Tibial artery (tissue), 4 donors: ENCODE measurements around the gene GAMT.

Experiments
- DNase-seq, 2 donors: peaks; one replicate each; pipeline ENCODE4 v3.0.0-alpha.2; 2019
- H3K27ac ChIP-seq, 2 donors: fragments of 200-600 bp; sonication (generic) in 1 of 2; 1 replicate in 1 of 2; 2 replicates in 1 of 2; pipeline ENCODE4 v1.5.1; 2018 to 2019; ENCODE audit warnings: mild to moderate bottlenecking in 1 of 2
- H3K27me3 ChIP-seq, 2 donors: fragments of 200-600 bp; sonication (generic) in 1 of 2; one replicate each; pipeline versions ENCODE4 v1.5.1 to v1.6.0; 2016 to 2019
- H3K36me3 ChIP-seq, 3 donors: fragments of 200-600 bp; sonication (generic) in 2 of 3; one replicate each; pipeline ENCODE4 v1.5.1; 2016 to 2019; ENCODE audit warnings: mild to moderate bottlenecking in 2 of 3
- H3K4me1 ChIP-seq, 4 donors: fragments of 200-600 bp; sonication (generic) in 2 of 4; 1 replicate in 3 of 4; 2 replicates in 1 of 4; pipeline ENCODE4 v1.5.1; 2016 to 2019
- H3K4me3 ChIP-seq, 2 donors: fragments of 200-600 bp; sonication (generic) in 1 of 2; 1 replicate in 1 of 2; 2 replicates in 1 of 2; pipeline ENCODE4 v1.5.1; 2018 to 2019; ENCODE audit warnings: mild to moderate bottlenecking in 2 of 2
- H3K9me3 ChIP-seq, 3 donors: fragments of 200-600 bp; sonication (generic) in 1 of 3; one replicate each; pipeline ENCODE4 v1.5.1; 2016 to 2019
- intact Hi-C: fragments of 100-400 bp; cut with DNase I; formaldehyde crosslinking; loops from one replicate; pipeline ENCODE4 v1.15.0; 2023; ENCODE audit warnings: low total_unique reads
- TF ChIP-seq, protein P1 (sequence below), 2 experiments: fragments of 200-600 bp in 1 of 2; fragments of 450-650 bp in 1 of 2; IDR thresholded peaks; one replicate each; pipeline ENCODE4 v1.5.1; 2017 to 2019; ENCODE audit warnings: antibody characterized with exemption in 2 of 2, mild to moderate bottlenecking in 1 of 2, moderate library complexity in 1 of 2

The GAMT gene

DNA sequence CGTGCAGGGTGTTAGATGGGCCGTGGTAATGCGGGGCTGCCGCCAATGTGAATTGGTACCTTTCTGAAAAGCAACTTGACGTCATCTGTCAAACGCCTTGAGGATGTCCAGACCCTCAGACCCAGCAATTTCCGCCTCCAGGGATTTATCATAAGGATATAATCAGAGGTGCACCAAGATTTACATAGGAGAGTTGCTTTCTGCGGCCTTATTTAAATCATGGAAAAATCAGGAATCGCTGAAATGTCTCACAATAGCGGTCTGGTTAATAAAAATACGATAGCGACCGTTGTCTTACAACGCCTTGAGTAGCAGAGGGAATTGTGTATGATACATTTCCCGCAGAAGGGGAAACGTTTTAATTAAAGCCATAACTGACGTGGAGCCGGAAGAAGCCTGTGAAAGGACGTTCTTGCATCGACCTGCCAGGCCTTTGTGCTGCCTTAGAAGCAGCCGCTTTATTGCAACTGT lies 49.9 kb downstream of the GAMT start:
- H3K36me3 ChIP-seq: no peaks in the 10 kb centered on the region
- TF ChIP-seq, protein P1, sequence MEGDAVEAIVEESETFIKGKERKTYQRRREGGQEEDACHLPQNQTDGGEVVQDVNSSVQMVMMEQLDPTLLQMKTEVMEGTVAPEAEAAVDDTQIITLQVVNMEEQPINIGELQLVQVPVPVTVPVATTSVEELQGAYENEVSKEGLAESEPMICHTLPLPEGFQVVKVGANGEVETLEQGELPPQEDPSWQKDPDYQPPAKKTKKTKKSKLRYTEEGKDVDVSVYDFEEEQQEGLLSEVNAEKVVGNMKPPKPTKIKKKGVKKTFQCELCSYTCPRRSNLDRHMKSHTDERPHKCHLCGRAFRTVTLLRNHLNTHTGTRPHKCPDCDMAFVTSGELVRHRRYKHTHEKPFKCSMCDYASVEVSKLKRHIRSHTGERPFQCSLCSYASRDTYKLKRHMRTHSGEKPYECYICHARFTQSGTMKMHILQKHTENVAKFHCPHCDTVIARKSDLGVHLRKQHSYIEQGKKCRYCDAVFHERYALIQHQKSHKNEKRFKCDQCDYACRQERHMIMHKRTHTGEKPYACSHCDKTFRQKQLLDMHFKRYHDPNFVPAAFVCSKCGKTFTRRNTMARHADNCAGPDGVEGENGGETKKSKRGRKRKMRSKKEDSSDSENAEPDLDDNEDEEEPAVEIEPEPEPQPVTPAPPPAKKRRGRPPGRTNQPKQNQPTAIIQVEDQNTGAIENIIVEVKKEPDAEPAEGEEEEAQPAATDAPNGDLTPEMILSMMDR (IDR thresholded peaks at IDR 0.05): no peak
- no peak overlapping the region for H3K4me3 ChIP-seq
- no peak for DNase-seq
- H3K4me1 ChIP-seq: peaks cover 0 to 19% (median 14%) of the 10 kb centered on the region in 4 donors
- H3K27me3 ChIP-seq: no peaks in the 10 kb centered on the region
- intact Hi-C loops: loop anchor here (10.0 kb wide), 1 partner anchor 53 kb away; the partner anchor contains the start of genes DAZAP1 and GAMT
- H3K27ac ChIP-seq: no peak overlapping the region
- H3K9me3 ChIP-seq: no peaks in the 10 kb centered on the region

DNA sequence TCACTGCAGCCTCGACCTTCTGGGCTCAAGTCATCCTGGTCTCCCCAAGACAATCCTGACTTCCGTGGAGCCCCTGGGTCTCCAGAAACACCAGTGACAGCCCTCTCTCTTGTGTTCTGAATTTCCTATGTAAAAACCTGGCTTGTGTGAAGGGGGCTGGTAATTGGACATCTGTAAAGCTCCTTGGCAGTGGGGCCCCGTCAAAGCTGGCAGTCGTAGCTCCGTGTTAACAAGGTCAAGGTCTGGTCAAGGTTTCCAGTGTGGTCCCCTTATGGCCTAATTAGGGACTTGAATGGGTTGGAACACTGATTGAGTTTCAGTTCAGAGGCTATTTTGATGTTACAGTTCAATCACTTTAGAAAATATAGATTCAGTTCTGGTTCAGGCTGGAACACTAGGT lies 50.5 kb downstream of the GAMT start:
- Histone ChIP-seq H3K27ac (no peak overlapping the region), H3K4me3 (no peak overlapping the region), H3K4me1 (peaks cover 0 to 14% (median 10%) of the 10 kb centered on the region in 4 donors), H3K27me3 (no peaks in the 10 kb centered on the region), H3K9me3 (no peaks in the 10 kb centered on the region), H3K36me3 (no peaks in the 10 kb centered on the region)
- intact Hi-C loops: loop anchor here (10.0 kb wide), 1 partner anchor 54 kb away; the partner anchor contains the start of genes DAZAP1 and GAMT
- DNase-seq: no peak
- TF ChIP-seq, protein P1 (IDR thresholded peaks at IDR 0.05): no peak

DNA sequence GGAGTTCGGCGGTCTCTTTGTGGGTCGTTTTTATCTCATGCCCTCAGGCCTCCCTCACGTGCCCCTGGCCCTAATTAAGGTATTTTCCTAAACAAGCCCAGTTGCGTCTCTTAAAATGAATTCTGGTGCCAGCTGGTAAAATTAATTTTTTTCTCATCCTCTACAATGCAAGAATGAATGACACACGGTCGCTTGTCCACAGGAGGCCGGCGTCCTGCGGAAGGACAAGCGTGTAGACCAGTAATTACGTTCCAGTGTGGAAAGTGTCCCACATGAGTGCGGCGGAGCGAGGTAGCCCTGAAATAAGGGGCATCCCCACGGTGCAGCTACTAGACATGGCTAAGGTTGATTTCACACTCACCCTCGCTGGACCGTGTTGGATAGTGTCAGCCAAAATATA lies 52.1 kb downstream of the GAMT start:
- Histone ChIP-seq H3K36me3 (no peaks in the 10 kb centered on the region), H3K4me3 (no peak overlapping the region), H3K4me1 (peaks cover 0 to 9% (median 8%) of the 10 kb centered on the region in 4 donors), H3K9me3 (no peaks in the 10 kb centered on the region), H3K27ac (no peak overlapping the region), H3K27me3 (no peaks in the 10 kb centered on the region)
- DNase-seq: no peak
- intact Hi-C loops: no loop called here
- TF ChIP-seq, protein P1 (IDR thresholded peaks at IDR 0.05): no peak
